Right forelimb (tissue), 1 donor: Measurements from ENCODE around the gene GALNT12.
A peak's percentile ranks its signal among the peaks of the same experiment; 100 is the strongest.

Experiments
- DNase-seq: peaks from one replicate; pipeline ENCODE4 v3.0.0-alpha.2; 2018

GALNT12 gene

GRCh38 chr9:98864281-98865174 is 57.1 kb downstream of the GALNT12 start:
- no peak for DNase-seq

GRCh38 chr9:98865284-98865875 is 57.9 kb downstream of the GALNT12 start:
- no peak for DNase-seq

GRCh38 chr9:98866435-98867102 is 59.1 kb downstream of the GALNT12 start:
- DNase-seq = no peak

GRCh38 chr9:98867103-98867428 is 59.6 kb downstream of the GALNT12 start:
- no peak for DNase-seq

GRCh38 chr9:98867429-98868168 is 60.1 kb downstream of the GALNT12 start:
- DNase-seq = peak; percentile 67

GRCh38 chr9:98869078-98869745 is 61.7 kb downstream of the GALNT12 start:
- peak; percentile 38 for DNase-seq

- peak; percentile 16 for DNase-seq
These were observed 62.4 kb downstream of the GALNT12 start for GRCh38 chr9:98869866-98870265.

- DNase-seq = no peak
These were observed 63.5 kb downstream of the GALNT12 start for GRCh38 chr9:98870782-98871557.

- no peak for DNase-seq
These were observed 64.1 kb downstream of the GALNT12 start for GRCh38 chr9:98871558-98872065.

- no peak for DNase-seq
These were observed 66.1 kb downstream of the GALNT12 start for GRCh38 chr9:98873526-98873925.

- no peak for DNase-seq
These were observed 66.5 kb downstream of the GALNT12 start for GRCh38 chr9:98873951-98874371.

- no peak for DNase-seq
These were observed 67.3 kb downstream of the GALNT12 start for GRCh38 chr9:98874721-98875255.

GRCh38 chr9:98875536-98875935 is 68.1 kb downstream of the GALNT12 start:
- peak; percentile 31 for DNase-seq

GRCh38 chr9:98877311-98877710 is 69.8 kb downstream of the GALNT12 start:
- DNase-seq = peak; percentile 67

GRCh38 chr9:98879094-98879962 is 71.9 kb downstream of the GALNT12 start:
- DNase-seq = peak; percentile 38

- DNase-seq = peak; percentile 51
These were observed 72.5 kb downstream of the GALNT12 start for GRCh38 chr9:98879963-98880310.

GRCh38 chr9:98880311-98881015 is 73.0 kb downstream of the GALNT12 start:
- DNase-seq = peak; percentile 48

GRCh38 chr9:98881356-98881755 is 73.9 kb downstream of the GALNT12 start:
- DNase-seq = peak; percentile 24

GRCh38 chr9:98881836-98882568 is 74.5 kb downstream of the GALNT12 start:
- DNase-seq = peak; percentile 9
